Measurements from ENCODE around the gene CIP2A.

CIP2A gene

DNA sequence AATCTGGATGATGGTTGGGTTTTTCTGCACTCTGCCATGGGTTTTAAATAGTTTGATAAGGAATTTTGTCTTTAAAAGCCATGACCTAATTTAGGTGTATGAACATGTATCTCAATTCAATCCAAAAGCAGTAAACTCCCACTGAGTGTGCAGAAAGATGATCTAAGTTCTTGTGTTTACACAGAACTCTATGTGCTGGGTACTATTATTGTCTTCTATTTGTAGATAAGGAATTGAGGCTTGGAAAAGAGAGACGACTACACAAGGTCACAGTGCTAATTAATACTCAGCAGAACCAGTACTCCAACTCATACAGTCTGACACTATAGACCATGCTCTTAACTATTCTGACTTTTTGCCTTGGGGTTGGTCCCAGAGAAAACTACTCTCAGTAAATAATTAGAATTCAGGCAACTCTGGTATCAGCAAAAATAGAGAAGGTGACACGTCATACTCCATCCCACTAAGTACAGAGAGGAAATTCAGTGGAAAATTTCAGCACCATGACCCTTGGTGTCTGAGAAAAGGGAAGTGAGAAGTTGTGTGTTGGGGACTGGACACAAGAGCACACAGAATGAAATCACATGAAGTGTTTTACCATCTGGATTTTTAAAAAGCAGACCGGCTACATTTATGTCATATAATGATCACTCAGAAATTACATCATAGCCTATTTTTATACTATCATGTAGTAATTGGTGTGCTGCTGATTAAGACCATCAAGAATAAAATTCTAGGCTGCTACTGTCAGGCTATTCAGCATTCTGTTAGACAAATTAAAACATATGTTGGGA, 60.6 kb downstream of the CIP2A start:
- POLR2A ChIA-PET = no interaction called here

DNA sequence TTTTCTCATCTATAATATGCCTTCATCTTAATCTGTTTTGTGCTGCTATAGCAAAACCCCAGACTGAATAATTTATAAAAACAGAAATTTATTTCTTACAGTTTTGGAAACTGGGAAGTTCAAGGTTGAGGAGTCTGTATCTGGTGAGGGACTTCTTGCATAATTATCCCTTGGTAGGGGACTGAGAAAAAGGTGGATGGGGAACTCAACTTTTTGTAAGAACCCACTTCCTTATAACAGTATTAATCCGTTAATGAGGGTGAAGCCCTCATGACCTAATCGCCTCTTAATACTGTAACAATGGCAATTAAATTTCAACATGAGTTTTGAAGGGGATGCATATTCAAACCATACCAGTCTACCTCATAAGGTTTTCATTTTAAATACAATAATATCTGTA, 61.4 kb downstream of the CIP2A start:
- CTCF ChIA-PET = interaction anchor here (0.9 kb wide), 1 partner anchor 19 kb away, joined by 3 read pairs; no protein-coding TSS in a partner anchor
- no CpG with 5 or more reads among the region's 2 CpGs for WGBS (ENCODE audit: insufficient coverage)
- no peak for DNase-seq

More for the DNA sequence above, 60.6 kb downstream of the CIP2A start:
- H3K9me3 ChIP-seq (ENCODE audit: control extremely low read depth in 1 of 5, control insufficient read depth in 4 of 5, insufficient read depth in 2 of 5, low read depth in 1 of 5, low read length in 4 of 5) = no peaks in the 10 kb centered on the region
- no peaks in the 10 kb centered on the region for H3K27me3 ChIP-seq (replicated peaks in 2 of 5; ENCODE audit: control insufficient read depth in 4 of 5, insufficient read depth in 5 of 5, low read length in 4 of 5)
- WGBS (ENCODE audit: insufficient coverage) = no CpG with 5 or more reads among the region's 3 CpGs
- CTCF ChIA-PET = no interaction called here
- no peaks in the 10 kb centered on the region for H3K36me3 ChIP-seq (ENCODE audit: control insufficient read depth in 4 of 4, insufficient read depth in 4 of 4, low read length in 3 of 4)
- no peak overlapping the region for H3K4me3 ChIP-seq (ENCODE audit: control insufficient read depth in 1 of 7, extremely low read depth in 1 of 7, insufficient read depth in 4 of 7, low read depth in 2 of 7, low read length in 6 of 7)
- H3K27ac ChIP-seq (ENCODE audit: insufficient read depth in 1 of 2, low read depth in 1 of 2, low read length in 2 of 2, poor library complexity in 1 of 2, severe bottlenecking in 2 of 2) = no peak overlapping the region
- H3K4me1 ChIP-seq (ENCODE audit: control extremely low read depth in 1 of 4, control insufficient read depth in 4 of 4, insufficient read depth in 4 of 4, low read length in 3 of 4) = peaks cover 0 to 4% (median 1%) of the 10 kb centered on the region in 4 experiments
- DNase-seq = peak in 2 of 3 donors; percentile 43 to 53

DNA sequence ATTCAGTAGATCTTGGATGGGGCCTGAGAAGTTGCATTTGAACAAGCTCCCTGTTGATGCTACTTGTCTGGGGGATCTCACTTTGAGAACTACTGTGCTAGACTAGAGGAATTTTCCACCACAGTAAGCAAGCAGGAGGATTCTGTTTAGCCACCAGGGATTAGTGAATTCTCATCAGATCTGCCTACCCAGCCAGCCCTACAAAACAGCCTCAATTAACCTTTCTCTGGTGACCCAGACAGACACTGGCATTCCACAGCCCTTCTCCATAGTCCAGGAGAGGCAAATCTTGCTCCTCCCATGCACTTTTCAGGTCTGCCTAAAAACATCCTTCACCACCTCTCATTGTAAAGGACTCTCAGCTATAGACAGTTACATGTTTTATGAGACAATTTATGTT, 62.1 kb downstream of the CIP2A start:
- Histone ChIP-seq H3K4me3 (ENCODE audit: control insufficient read depth in 1 of 7, extremely low read depth in 1 of 7, insufficient read depth in 4 of 7, low read depth in 2 of 7, low read length in 6 of 7) (no peak overlapping the region), H3K27ac (ENCODE audit: insufficient read depth in 1 of 2, low read depth in 1 of 2, low read length in 2 of 2, poor library complexity in 1 of 2, severe bottlenecking in 2 of 2) (no peak overlapping the region), H3K4me1 (ENCODE audit: control extremely low read depth in 1 of 4, control insufficient read depth in 4 of 4, insufficient read depth in 4 of 4, low read length in 3 of 4) (peaks cover 0 to 4% (median 1%) of the 10 kb centered on the region in 4 experiments), H3K27me3 (replicated peaks in 2 of 5; ENCODE audit: control insufficient read depth in 4 of 5, insufficient read depth in 5 of 5, low read length in 4 of 5) (no peaks in the 10 kb centered on the region), H3K36me3 (ENCODE audit: control insufficient read depth in 4 of 4, insufficient read depth in 4 of 4, low read length in 3 of 4) (no peaks in the 10 kb centered on the region), H3K9me3 (ENCODE audit: control extremely low read depth in 1 of 5, control insufficient read depth in 4 of 5, insufficient read depth in 2 of 5, low read depth in 1 of 5, low read length in 4 of 5) (no peaks in the 10 kb centered on the region)
- CTCF ChIA-PET = interaction anchor here (0.9 to 1.7 kb wide), 3 partner anchors 10 to 20 kb away, joined by 3 to 5 read pairs (median 3); no protein-coding TSS in a partner anchor
- POLR2A ChIA-PET = no interaction called here
- DNase-seq = no peak

More for the DNA sequence above, 61.4 kb downstream of the CIP2A start:
- POLR2A ChIA-PET = no interaction called here
- H3K27ac ChIP-seq (ENCODE audit: insufficient read depth in 1 of 2, low read depth in 1 of 2, low read length in 2 of 2, poor library complexity in 1 of 2, severe bottlenecking in 2 of 2) = no peak overlapping the region
- H3K36me3 ChIP-seq (ENCODE audit: control insufficient read depth in 4 of 4, insufficient read depth in 4 of 4, low read length in 3 of 4) = no peaks in the 10 kb centered on the region
- H3K9me3 ChIP-seq (ENCODE audit: control extremely low read depth in 1 of 5, control insufficient read depth in 4 of 5, insufficient read depth in 2 of 5, low read depth in 1 of 5, low read length in 4 of 5) = no peaks in the 10 kb centered on the region
- peaks cover 0 to 4% (median 1%) of the 10 kb centered on the region in 4 experiments for H3K4me1 ChIP-seq (ENCODE audit: control extremely low read depth in 1 of 4, control insufficient read depth in 4 of 4, insufficient read depth in 4 of 4, low read length in 3 of 4)
- no peaks in the 10 kb centered on the region for H3K27me3 ChIP-seq (replicated peaks in 2 of 5; ENCODE audit: control insufficient read depth in 4 of 5, insufficient read depth in 5 of 5, low read length in 4 of 5)
- no peak overlapping the region for H3K4me3 ChIP-seq (ENCODE audit: control insufficient read depth in 1 of 7, extremely low read depth in 1 of 7, insufficient read depth in 4 of 7, low read depth in 2 of 7, low read length in 6 of 7)

DNA sequence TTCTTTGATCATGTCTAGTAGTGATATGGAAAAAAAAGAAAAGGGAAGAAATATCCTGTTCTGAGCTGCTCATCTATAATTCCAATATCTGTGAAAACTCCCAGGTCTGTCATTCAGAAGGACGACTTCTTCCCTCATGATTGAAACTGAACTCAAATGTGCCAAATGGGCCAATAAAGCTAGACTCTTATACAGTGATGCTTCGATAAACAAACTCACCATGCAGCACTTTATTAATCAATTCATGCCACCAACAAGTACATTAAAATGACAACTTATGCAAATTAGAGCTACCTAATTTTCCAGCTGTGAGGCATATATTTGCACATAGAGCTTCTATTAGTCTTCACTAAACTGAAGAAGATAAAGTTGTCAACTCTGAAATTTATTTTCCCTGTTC, 63.3 kb downstream of the CIP2A start:
- DNase-seq = no peak
- ChIA-PET CTCF (interaction anchor here (0.6 to 2.1 kb wide), 4 partner anchors 8 to 37 kb away, joined by 3 to 6 read pairs (median 4); no protein-coding TSS in a partner anchor), POLR2A (no interaction called here)
- no peak overlapping the region for H3K4me3 ChIP-seq (ENCODE audit: control insufficient read depth in 1 of 7, extremely low read depth in 1 of 7, insufficient read depth in 4 of 7, low read depth in 2 of 7, low read length in 6 of 7)
- H3K27ac ChIP-seq (ENCODE audit: insufficient read depth in 1 of 2, low read depth in 1 of 2, low read length in 2 of 2, poor library complexity in 1 of 2, severe bottlenecking in 2 of 2) = no peak overlapping the region
- H3K9me3 ChIP-seq (ENCODE audit: control extremely low read depth in 1 of 5, control insufficient read depth in 4 of 5, insufficient read depth in 2 of 5, low read depth in 1 of 5, low read length in 4 of 5) = no peaks in the 10 kb centered on the region
- 100% methylated on average over 2 of the region's 2 CpGs for WGBS (ENCODE audit: insufficient coverage)
- H3K36me3 ChIP-seq (ENCODE audit: control insufficient read depth in 4 of 4, insufficient read depth in 4 of 4, low read length in 3 of 4) = no peaks in the 10 kb centered on the region
- no peaks in the 10 kb centered on the region for H3K27me3 ChIP-seq (replicated peaks in 2 of 5; ENCODE audit: control insufficient read depth in 4 of 5, insufficient read depth in 5 of 5, low read length in 4 of 5)
- peaks cover 0 to 4% (median 1%) of the 10 kb centered on the region in 4 experiments for H3K4me1 ChIP-seq (ENCODE audit: control extremely low read depth in 1 of 4, control insufficient read depth in 4 of 4, insufficient read depth in 4 of 4, low read length in 3 of 4)

DNA sequence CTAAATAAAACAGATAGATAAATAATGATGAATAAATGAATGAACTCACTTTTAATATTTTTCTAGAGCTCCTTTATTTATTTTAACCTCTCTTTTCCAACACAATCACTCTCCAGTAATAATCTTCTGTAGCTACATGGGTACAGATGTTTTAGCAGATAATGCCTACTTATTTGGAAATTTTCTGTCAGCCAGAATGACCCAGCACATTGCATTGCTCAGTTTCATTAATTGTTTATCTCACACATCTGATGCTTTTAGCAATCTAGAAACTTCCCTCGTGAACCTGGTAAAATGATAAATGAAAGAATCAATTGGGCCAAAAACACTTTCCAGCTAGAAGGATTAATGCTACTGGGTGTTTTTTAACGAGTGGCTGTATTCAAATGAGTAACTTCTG, 64.0 kb downstream of the CIP2A start:
- H3K36me3 ChIP-seq (ENCODE audit: control insufficient read depth in 4 of 4, insufficient read depth in 4 of 4, low read length in 3 of 4) = no peaks in the 10 kb centered on the region
- ChIA-PET POLR2A (no interaction called here), CTCF (interaction anchor here (1.0 to 2.1 kb wide), 4 partner anchors 17 to 36 kb away, joined by 3 to 6 read pairs (median 3); no protein-coding TSS in a partner anchor)
- peaks cover 0 to 4% (median 1%) of the 10 kb centered on the region in 4 experiments for H3K4me1 ChIP-seq (ENCODE audit: control extremely low read depth in 1 of 4, control insufficient read depth in 4 of 4, insufficient read depth in 4 of 4, low read length in 3 of 4)
- H3K27me3 ChIP-seq (replicated peaks in 2 of 5; ENCODE audit: control insufficient read depth in 4 of 5, insufficient read depth in 5 of 5, low read length in 4 of 5) = no peaks in the 10 kb centered on the region
- H3K27ac ChIP-seq (ENCODE audit: insufficient read depth in 1 of 2, low read depth in 1 of 2, low read length in 2 of 2, poor library complexity in 1 of 2, severe bottlenecking in 2 of 2) = peak overlapping the region in 1 of 2 experiments; percentile 37
- no peak overlapping the region for H3K4me3 ChIP-seq (ENCODE audit: control insufficient read depth in 1 of 7, extremely low read depth in 1 of 7, insufficient read depth in 4 of 7, low read depth in 2 of 7, low read length in 6 of 7)
- WGBS (ENCODE audit: insufficient coverage) = 0% methylated on average over 1 of the region's 2 CpGs
- DNase-seq = peak in 2 of 3 donors; percentile 57 to 64
- H3K9me3 ChIP-seq (ENCODE audit: control extremely low read depth in 1 of 5, control insufficient read depth in 4 of 5, insufficient read depth in 2 of 5, low read depth in 1 of 5, low read length in 4 of 5) = no peaks in the 10 kb centered on the region

DNA sequence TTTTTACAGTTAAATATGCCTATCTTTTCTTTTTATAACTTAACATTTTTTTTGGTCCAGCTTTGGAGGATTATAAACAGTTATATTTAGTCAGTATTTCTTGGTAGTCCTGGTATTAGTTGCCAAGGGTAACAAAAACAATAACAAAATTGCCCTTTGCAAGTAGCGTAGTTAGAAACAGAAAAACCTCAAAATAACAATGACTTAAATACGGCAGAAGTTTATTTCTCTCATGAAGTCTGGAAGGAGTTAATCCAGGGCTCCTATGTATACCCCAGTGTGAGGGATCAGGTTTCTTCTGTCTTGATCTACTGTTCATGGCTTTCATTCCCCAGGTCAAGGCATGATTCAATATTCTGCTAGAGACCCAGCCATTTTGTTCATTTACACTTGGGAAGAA, 64.7 kb downstream of the CIP2A start:
- 100% methylated on average over 1 of the region's 2 CpGs for WGBS (ENCODE audit: insufficient coverage)
- Histone ChIP-seq H3K36me3 (ENCODE audit: control insufficient read depth in 4 of 4, insufficient read depth in 4 of 4, low read length in 3 of 4) (no peaks in the 10 kb centered on the region), H3K27ac (ENCODE audit: insufficient read depth in 1 of 2, low read depth in 1 of 2, low read length in 2 of 2, poor library complexity in 1 of 2, severe bottlenecking in 2 of 2) (peak overlapping the region; percentile 37 to 75), H3K27me3 (replicated peaks in 2 of 5; ENCODE audit: control insufficient read depth in 4 of 5, insufficient read depth in 5 of 5, low read length in 4 of 5) (no peaks in the 10 kb centered on the region), H3K4me1 (ENCODE audit: control extremely low read depth in 1 of 4, control insufficient read depth in 4 of 4, insufficient read depth in 4 of 4, low read length in 3 of 4) (peaks cover 0 to 4% (median 1%) of the 10 kb centered on the region in 4 experiments), H3K9me3 (ENCODE audit: control extremely low read depth in 1 of 5, control insufficient read depth in 4 of 5, insufficient read depth in 2 of 5, low read depth in 1 of 5, low read length in 4 of 5) (no peaks in the 10 kb centered on the region), H3K4me3 (ENCODE audit: control insufficient read depth in 1 of 7, extremely low read depth in 1 of 7, insufficient read depth in 4 of 7, low read depth in 2 of 7, low read length in 6 of 7) (no peak overlapping the region)
- ChIA-PET CTCF (interaction anchor here (1.0 to 2.1 kb wide), 4 partner anchors 18 to 35 kb away, joined by 3 to 6 read pairs (median 3); no protein-coding TSS in a partner anchor), POLR2A (no interaction called here)
- DNase-seq = peak; percentile 53 to 82 (median 77)

DNA sequence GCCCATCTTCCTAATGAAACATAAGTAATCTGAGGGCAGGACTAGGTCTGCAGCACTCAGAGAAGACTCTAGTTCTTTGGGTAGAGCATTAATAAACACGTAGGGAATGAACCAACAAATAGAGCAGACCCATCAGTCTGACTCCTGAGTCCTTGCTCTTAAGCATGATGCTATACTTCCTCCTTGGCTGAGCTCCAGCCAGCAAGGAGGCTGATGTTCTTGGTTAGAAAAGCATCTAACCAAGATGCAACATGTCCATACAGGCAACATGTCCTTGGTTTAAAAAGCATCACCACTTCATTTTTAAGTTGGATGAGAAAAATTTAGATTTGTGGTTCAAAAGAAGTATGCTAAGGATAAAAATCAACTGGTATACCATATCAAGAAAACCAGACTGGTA, 70.3 kb downstream of the CIP2A start:
- H3K4me3 ChIP-seq (ENCODE audit: control insufficient read depth in 1 of 7, extremely low read depth in 1 of 7, insufficient read depth in 4 of 7, low read depth in 2 of 7, low read length in 6 of 7) = no peak overlapping the region
- DNase-seq = peak in 2 of 3 donors; percentile 23 to 26
- H3K27me3 ChIP-seq (replicated peaks in 2 of 5; ENCODE audit: control insufficient read depth in 4 of 5, insufficient read depth in 5 of 5, low read length in 4 of 5) = no peaks in the 10 kb centered on the region
- CTCF ChIA-PET = interaction anchor here (1.1 kb wide), 1 partner anchor 34 kb away, joined by 3 read pairs; no protein-coding TSS in a partner anchor
- no peaks in the 10 kb centered on the region for H3K36me3 ChIP-seq (ENCODE audit: control insufficient read depth in 4 of 4, insufficient read depth in 4 of 4, low read length in 3 of 4)
- H3K4me1 ChIP-seq (ENCODE audit: control extremely low read depth in 1 of 4, control insufficient read depth in 4 of 4, insufficient read depth in 4 of 4, low read length in 3 of 4) = no peaks in the 10 kb centered on the region
- H3K27ac ChIP-seq (ENCODE audit: insufficient read depth in 1 of 2, low read depth in 1 of 2, low read length in 2 of 2, poor library complexity in 1 of 2, severe bottlenecking in 2 of 2) = no peak overlapping the region
- POLR2A ChIA-PET = no interaction called here
- no peaks in the 10 kb centered on the region for H3K9me3 ChIP-seq (ENCODE audit: control extremely low read depth in 1 of 5, control insufficient read depth in 4 of 5, insufficient read depth in 2 of 5, low read depth in 1 of 5, low read length in 4 of 5)
- WGBS (ENCODE audit: insufficient coverage) = 67% methylated on average over 1 of the region's 1 CpG
